ENCODE data around the gene FNIP2. TPM values are rescaled to one million over a fixed set of nuclear protein-coding genes. Genes with fewer than 3 reads are reported as not detected.

The FNIP2 gene
- total and polyA plus RNA-seq, 9 of the 15 experiments (the other 6 are each of a cell fraction or from before 2014, with no cell fraction given): 1.7 to 15.5 (median 8.3) TPM

- no peak for TF ChIP-seq ZNF277 (CRISPR knock-in tag; IDR thresholded peaks at IDR 0.05; ENCODE audit: borderline replicate concordance)
- no peak for TF ChIP-seq RAD51 (IDR thresholded peaks at IDR 0.05; ENCODE audit: borderline replicate concordance, low read depth)
- TF ChIP-seq CSDE1 (IDR thresholded peaks at IDR 0.05): no peak
- TF ChIP-seq FOSL1 (tag; conservative IDR thresholded peaks at IDR 0.05): peak; percentile 70
- no peak for TF ChIP-seq POLR3A (IDR thresholded peaks at IDR 0.05; ENCODE audit: borderline replicate concordance, extremely low read depth, insufficient read depth, insufficient read length)
- TF ChIP-seq HDAC3 (IDR thresholded peaks at IDR 0.05; ENCODE audit: borderline replicate concordance, partially characterized antibody): peak; percentile 66
- TF ChIP-seq HEY1 (CRISPR knock-in tag; IDR thresholded peaks at IDR 0.05; ENCODE audit: borderline replicate concordance): no peak
- TF ChIP-seq HIVEP1 (CRISPR knock-in tag; IDR thresholded peaks at IDR 0.05): no peak
- TF ChIP-seq DPF2 (IDR thresholded peaks at IDR 0.05): no peak; the same call in 1 of the 2 replicates
- peak; percentile 48; the same call in 1 of the 2 replicates for TF ChIP-seq STAT5A (IDR thresholded peaks at IDR 0.05; ENCODE audit: borderline replicate concordance, low read length)
- no peak for TF ChIP-seq SAP30 (IDR thresholded peaks at IDR 0.05; ENCODE audit: borderline replicate concordance, insufficient read depth, low read depth, low read length, poor library complexity, severe bottlenecking)
- TF ChIP-seq ZNF398 (CRISPR knock-in tag; IDR thresholded peaks at IDR 0.05): no peak
- peak; percentile 81; the same call in 1 of the 2 replicates for TF ChIP-seq SMARCE1 (IDR thresholded peaks at IDR 0.05)
- no peak for TF ChIP-seq CREBBP (IDR thresholded peaks at IDR 0.05; ENCODE audit: low read depth, low read length)
- TF ChIP-seq PTRF (tag; IDR thresholded peaks at IDR 0.05): no peak
- no peak for TF ChIP-seq CAMTA2 (CRISPR knock-in tag; conservative IDR thresholded peaks at IDR 0.05)
- TF ChIP-seq ZNF146 (CRISPR knock-in tag; IDR thresholded peaks at IDR 0.05; ENCODE audit: unreplicated experiment): no peak
- no peak for TF ChIP-seq NEUROD1 (IDR thresholded peaks at IDR 0.05; ENCODE audit: borderline replicate concordance, low read depth, low read length, partially characterized antibody)
- no peak for TF ChIP-seq ZSCAN32 (CRISPR knock-in tag; IDR thresholded peaks at IDR 0.05)
- TF ChIP-seq CEBPZ (IDR thresholded peaks at IDR 0.05; ENCODE audit: borderline replicate concordance, low read depth, low read length): no peak
Measured at GRCh38 chr4:158809611-158810486, 41.0 kb downstream of the FNIP2 start (continued).

Measured in K562 (cell line).